ENCODE data around the gene KIF25.

KIF25 gene

GRCh38 chr6:168041928-168042327 is 44.5 kb downstream of the KIF25 start:
- no peaks in the 10 kb centered on the region for H3K36me3 ChIP-seq (ENCODE audit: insufficient read depth, low read length)
- no peak overlapping the region for H3K4me3 ChIP-seq (ENCODE audit: low read length, poor library complexity, severe bottlenecking)
- no peaks in the 10 kb centered on the region for H3K9me2 ChIP-seq (replicated peaks; ENCODE audit: low read depth, low read length)
- no peak overlapping the region for H3K9ac ChIP-seq (ENCODE audit: low read depth, low read length, poor library complexity, severe bottlenecking)
- H3K4me2 ChIP-seq (ENCODE audit: low read depth, low read length, poor library complexity, severe bottlenecking) = no peak overlapping the region
- TF ChIP-seq EZH2phosphoT487 (IDR thresholded peaks at IDR 0.05; ENCODE audit: borderline replicate concordance) (no peak), CTCF (conservative IDR thresholded peaks at IDR 0.05; ENCODE audit: low read length) (no peak)
- no peaks in the 10 kb centered on the region for H3F3A ChIP-seq (ENCODE audit: low read depth)
- peaks cover 15% of the 10 kb centered on the region; the same call in 1 of the 2 replicates for H3K9me3 ChIP-seq (ENCODE audit: insufficient read depth, low read depth, low read length)
- no peak overlapping the region for H2AFZ ChIP-seq (ENCODE audit: low read length)
- H4K20me1 ChIP-seq (ENCODE audit: insufficient read depth, low read length, poor library complexity, severe bottlenecking) = no peaks in the 10 kb centered on the region
- H3K27me3 ChIP-seq (ENCODE audit: insufficient read depth, low read length, poor library complexity, severe bottlenecking) = no peaks in the 10 kb centered on the region
- no peaks in the 10 kb centered on the region for H3K79me2 ChIP-seq (ENCODE audit: insufficient read depth, low read length)
- no peaks in the 10 kb centered on the region for H3K4me1 ChIP-seq (ENCODE audit: insufficient read depth, low read length, poor library complexity, severe bottlenecking)

GRCh38 chr6:168042426-168043192 is 45.1 kb downstream of the KIF25 start:
- Histone ChIP-seq H3K9ac (ENCODE audit: low read depth, low read length, poor library complexity, severe bottlenecking) (no peak overlapping the region), H4K20me1 (ENCODE audit: insufficient read depth, low read length, poor library complexity, severe bottlenecking) (no peaks in the 10 kb centered on the region), H3K4me3 (ENCODE audit: low read length, poor library complexity, severe bottlenecking) (no peak overlapping the region), H3K9me2 (replicated peaks; ENCODE audit: low read depth, low read length) (no peaks in the 10 kb centered on the region), H3F3A (ENCODE audit: low read depth) (no peaks in the 10 kb centered on the region), H3K36me3 (ENCODE audit: insufficient read depth, low read length) (no peaks in the 10 kb centered on the region), H2AFZ (ENCODE audit: low read length) (no peak overlapping the region), H3K4me2 (ENCODE audit: low read depth, low read length, poor library complexity, severe bottlenecking) (no peak overlapping the region), H3K9me3 (ENCODE audit: insufficient read depth, low read depth, low read length) (peaks cover 15% of the 10 kb centered on the region; the same call in 1 of the 2 replicates), H3K79me2 (ENCODE audit: insufficient read depth, low read length) (no peaks in the 10 kb centered on the region), H3K27me3 (ENCODE audit: insufficient read depth, low read length, poor library complexity, severe bottlenecking) (no peaks in the 10 kb centered on the region), H3K4me1 (ENCODE audit: insufficient read depth, low read length, poor library complexity, severe bottlenecking) (no peaks in the 10 kb centered on the region)
- no peak for TF ChIP-seq CTCF (conservative IDR thresholded peaks at IDR 0.05; ENCODE audit: low read length)
- TF ChIP-seq EZH2phosphoT487 (IDR thresholded peaks at IDR 0.05; ENCODE audit: borderline replicate concordance) = no peak

GRCh38 chr6:168043193-168043847 is 45.8 kb downstream of the KIF25 start:
- no peaks in the 10 kb centered on the region for H4K20me1 ChIP-seq (ENCODE audit: insufficient read depth, low read length, poor library complexity, severe bottlenecking)
- H3K4me3 ChIP-seq (ENCODE audit: low read length, poor library complexity, severe bottlenecking) = no peak overlapping the region
- no peaks in the 10 kb centered on the region for H3K27me3 ChIP-seq (ENCODE audit: insufficient read depth, low read length, poor library complexity, severe bottlenecking)
- no peaks in the 10 kb centered on the region for H3K79me2 ChIP-seq (ENCODE audit: insufficient read depth, low read length)
- peaks cover 15% of the 10 kb centered on the region; the same call in 1 of the 2 replicates for H3K9me3 ChIP-seq (ENCODE audit: insufficient read depth, low read depth, low read length)
- no peaks in the 10 kb centered on the region for H3K36me3 ChIP-seq (ENCODE audit: insufficient read depth, low read length)
- H3K4me2 ChIP-seq (ENCODE audit: low read depth, low read length, poor library complexity, severe bottlenecking) = no peak overlapping the region
- TF ChIP-seq EZH2phosphoT487 (IDR thresholded peaks at IDR 0.05; ENCODE audit: borderline replicate concordance) = no peak
- no peak for TF ChIP-seq CTCF (conservative IDR thresholded peaks at IDR 0.05; ENCODE audit: low read length)
- no peak overlapping the region for H2AFZ ChIP-seq (ENCODE audit: low read length)
- no peaks in the 10 kb centered on the region for H3F3A ChIP-seq (ENCODE audit: low read depth)
- no peak overlapping the region for H3K9ac ChIP-seq (ENCODE audit: low read depth, low read length, poor library complexity, severe bottlenecking)
- no peaks in the 10 kb centered on the region for H3K4me1 ChIP-seq (ENCODE audit: insufficient read depth, low read length, poor library complexity, severe bottlenecking)
- H3K9me2 ChIP-seq (replicated peaks; ENCODE audit: low read depth, low read length) = no peaks in the 10 kb centered on the region

Measured in Loucy (cell line).